GM10248 (cell line): Measurements from ENCODE around the gene RASA3.
"Not testable (repeated sequence)": the region's sequence is repeated elsewhere in the genome, so short reads cannot be mapped to it uniquely, and the experiment has no call there.

Experiments used
- CTCF ChIA-PET: fragments of 300-600 bp; sonication (Branson Sonifier 250); formaldehyde crosslinking; extraction: SDS; loops from one replicate; lab custom pipeline; 2021; ENCODE audit warnings: antibody characterized with exemption; lab: Yijun Ruan, JAX
- POLR2A ChIA-PET: fragments of 350-650 bp; sonication (Branson Sonifier 250); formaldehyde crosslinking; extraction: SDS; loops from one replicate; lab custom pipeline; 2020; ENCODE audit warnings: antibody characterized with exemption; lab: Yijun Ruan, JAX
- DNase-seq: peaks from one replicate; pipeline ENCODE4 v3.0.0; 2012; ENCODE audit errors: extremely low spot score
- CTCF ChIP-seq: IDR thresholded peaks from 2 replicates; pipeline ENCODE4 v1.5.1; 2012; ENCODE audit warnings: mild to moderate bottlenecking, low read depth; ENCODE audit errors: extremely low read depth, missing control alignments, control extremely low read depth

Gene RASA3

DNA sequence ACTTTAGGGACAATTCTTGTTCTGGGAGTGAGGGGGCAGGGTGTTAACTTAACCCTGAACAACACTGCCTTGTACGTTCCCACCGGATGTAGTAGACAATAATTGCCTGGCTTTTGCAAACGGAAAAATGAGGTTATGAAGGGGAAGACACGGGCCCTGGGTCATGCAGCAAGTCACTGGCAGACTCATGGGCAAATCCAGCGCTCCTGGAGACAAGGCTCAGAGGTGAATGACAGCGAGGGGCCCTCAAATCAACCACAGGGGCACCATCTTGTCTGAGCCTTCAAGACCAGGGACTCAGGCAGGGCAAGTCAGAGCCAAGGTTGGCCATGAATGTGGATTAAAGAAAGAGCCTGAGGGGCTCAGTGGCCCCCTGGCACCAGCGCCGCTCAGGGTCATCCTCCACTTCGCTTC is 2.8 kb downstream of the RASA3 start:
- ChIA-PET POLR2A (no interaction called here), CTCF (interaction anchor here (1.4 kb wide), 1 partner anchor 8 kb away, joined by 4 read pairs; no protein-coding TSS in a partner anchor)
- DNase-seq, result no peak
- TF ChIP-seq CTCF, result no peak

DNA sequence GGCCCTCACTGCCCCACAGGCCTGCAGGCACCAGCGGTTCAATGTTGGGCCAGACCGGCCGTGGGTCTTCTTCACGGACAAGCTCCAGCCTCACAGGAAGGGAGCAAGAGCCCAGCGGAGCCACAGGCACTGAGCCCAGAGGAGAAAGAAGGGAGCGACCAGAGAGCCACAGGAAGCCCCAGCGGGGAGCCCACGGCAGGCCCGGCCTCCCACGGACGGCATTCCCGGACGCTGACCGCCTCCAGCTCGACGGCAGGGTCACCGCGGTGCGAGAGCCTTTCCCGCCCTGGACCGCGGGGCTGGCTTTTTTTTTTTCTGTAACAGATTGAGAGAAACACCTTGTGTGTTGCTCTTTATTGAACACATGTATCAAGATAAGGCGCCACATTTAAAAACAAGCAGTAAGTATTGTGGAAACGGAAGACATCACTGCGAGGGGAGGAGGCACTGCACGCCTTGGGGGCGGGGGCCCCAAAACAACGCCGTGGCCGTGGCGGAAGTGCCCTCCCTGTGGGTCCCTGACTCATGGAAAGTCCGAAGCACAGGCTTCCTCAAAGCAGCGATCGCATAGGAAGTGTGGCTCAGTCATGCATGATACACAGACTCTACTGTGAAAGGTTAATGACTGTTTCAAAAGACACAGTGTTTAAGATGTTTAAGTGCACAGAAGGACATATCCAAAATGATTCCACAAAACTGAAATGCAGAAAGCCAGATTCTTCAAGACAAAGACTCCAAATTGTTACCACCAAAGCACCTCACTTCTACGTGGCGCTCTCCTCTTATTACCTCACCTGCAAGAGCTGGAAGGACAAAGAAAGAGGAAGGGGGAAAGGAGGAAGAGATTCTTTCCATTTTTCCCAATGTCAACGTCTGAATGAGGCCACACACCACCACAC is 3.5 kb downstream of the RASA3 start:
- POLR2A ChIA-PET, result no interaction called here
- DNase-seq, result peak; percentile 92
- CTCF ChIA-PET, result interaction anchor here (1.4 kb wide), 1 partner anchor 8 kb away, joined by 4 read pairs; no protein-coding TSS in a partner anchor

DNA sequence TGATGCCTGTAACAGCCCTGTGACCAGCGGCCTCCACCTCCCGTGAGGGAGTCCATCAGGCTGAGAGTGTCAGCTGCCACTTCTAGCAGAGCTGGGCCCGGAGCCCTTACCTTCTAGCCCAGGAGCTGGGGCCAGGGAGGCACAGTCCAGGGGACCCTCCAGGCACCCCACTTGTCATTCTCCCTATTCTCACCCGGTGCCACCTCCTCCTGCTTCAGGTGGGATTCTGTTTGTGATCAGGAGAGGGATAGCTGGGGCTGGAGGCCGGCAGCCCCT is 4.1 kb downstream of the RASA3 start:
- POLR2A ChIA-PET, result no interaction called here
- no peak for DNase-seq
- no peak for TF ChIP-seq CTCF
- CTCF ChIA-PET, result no interaction called here

More for the DNA sequence above, 3.5 kb downstream of the RASA3 start:
- TF ChIP-seq CTCF, result no peak

DNA sequence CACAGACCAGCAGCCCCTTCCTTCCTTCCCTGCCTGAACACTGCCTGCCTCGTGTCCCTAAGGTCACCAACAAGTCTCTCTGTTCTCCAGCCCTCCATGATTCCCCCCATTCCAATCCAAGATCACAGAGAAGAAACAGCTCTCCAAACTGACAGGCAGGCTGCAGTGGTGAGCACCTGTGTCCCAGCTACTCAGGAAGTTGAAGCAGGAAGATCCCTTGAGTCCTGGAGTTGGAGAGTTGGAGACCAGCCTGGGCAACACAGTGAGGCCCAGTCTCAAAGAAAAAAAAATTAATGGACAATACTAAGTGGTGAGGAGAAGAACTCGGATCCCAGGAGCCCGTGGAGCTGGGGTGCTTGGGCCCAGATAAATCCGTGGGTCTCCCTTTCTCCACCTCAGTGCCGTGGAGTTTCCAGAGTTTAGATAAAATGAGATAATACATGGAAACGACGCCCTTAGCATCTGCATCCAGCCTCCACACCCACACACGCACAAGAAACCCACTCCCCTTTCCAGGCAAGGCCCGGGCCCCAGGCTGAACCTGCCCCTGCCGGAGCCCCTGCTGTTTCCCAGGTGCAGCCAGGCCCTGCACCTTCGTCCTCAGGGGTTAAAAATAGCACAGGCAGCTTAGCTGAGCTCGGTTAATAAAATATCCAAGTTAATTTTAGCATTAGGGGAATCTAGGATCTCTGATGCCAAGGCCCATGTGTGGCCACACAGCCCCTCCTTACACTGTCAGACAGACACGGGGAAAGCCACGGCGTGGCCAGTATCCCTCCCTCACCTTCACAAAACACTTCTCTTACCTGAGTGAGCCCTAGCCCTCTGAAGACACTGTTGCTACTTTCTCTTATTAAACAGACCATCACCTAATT is 4.7 kb downstream of the RASA3 start:
- TF ChIP-seq CTCF, result no peak
- ChIA-PET POLR2A (no interaction called here), CTCF (no interaction called here)
- no peak for DNase-seq

DNA sequence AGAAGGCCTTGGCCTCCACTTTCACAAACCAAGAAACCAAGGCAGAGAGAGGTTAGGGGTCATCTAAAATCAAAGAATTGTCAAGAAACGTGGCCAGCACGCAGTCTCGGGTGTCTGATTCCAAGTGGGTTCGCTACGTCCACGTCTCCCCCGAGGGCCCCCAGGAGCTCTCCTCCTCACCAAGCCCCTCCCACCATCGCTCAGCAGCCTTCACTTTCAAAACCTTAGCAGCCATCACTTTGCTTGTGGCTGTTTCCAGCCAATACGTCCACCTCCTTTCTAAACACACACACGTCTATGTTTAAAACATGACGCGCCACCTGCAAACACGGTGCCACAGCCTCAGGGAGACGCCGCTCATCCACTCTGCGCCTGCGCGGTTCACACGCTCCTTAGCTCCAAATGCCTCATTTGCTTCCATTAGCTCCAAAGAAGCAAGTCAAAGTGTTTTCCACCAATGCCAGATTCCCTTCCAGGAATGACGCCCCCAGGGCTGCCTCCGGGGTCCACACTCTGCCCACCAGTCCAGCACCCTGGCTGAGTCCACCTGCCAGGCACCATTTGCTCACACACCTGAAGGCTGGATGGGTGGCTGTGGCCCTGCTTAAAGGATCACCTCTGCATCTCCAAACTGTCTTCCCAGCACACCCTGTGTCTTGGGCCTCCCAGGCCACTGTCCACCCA is 5.5 kb downstream of the RASA3 start:
- no peak for DNase-seq
- no peak for TF ChIP-seq CTCF
- POLR2A ChIA-PET, result no interaction called here
- CTCF ChIA-PET, result no interaction called here

DNA sequence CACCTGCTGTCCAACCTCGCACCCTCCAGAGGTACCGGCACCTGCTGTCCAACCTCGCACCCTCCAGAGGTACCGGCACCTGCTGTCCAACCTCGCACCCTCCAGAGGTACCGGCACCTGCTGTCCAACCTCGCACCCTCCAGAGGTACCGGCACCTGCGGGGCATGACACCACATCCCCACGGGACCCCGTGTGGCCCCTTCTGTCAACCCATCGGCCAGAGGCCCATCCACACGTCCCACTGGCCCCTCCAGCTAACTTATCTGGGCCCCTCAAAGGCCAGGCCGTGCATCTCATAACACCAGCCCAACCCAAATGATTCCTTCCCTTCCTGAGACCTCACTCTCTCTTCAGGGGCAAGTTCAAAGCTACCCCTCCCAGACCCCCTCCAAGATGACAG is 6.3 kb downstream of the RASA3 start:
- POLR2A ChIA-PET, CTCF ChIA-PET, DNase-seq: not testable (repeated sequence)
